ENCODE results near the gene TPGS2. TPM values are rescaled to one million over a fixed set of nuclear protein-coding genes. Genes with fewer than 3 reads are reported as not detected.

Gene TPGS2
- total and polyA plus RNA-seq, 2 of the 8 experiments (the other 6 are each of a cell fraction or from before 2014, with no cell fraction given), result 151 to 273 TPM

DNA sequence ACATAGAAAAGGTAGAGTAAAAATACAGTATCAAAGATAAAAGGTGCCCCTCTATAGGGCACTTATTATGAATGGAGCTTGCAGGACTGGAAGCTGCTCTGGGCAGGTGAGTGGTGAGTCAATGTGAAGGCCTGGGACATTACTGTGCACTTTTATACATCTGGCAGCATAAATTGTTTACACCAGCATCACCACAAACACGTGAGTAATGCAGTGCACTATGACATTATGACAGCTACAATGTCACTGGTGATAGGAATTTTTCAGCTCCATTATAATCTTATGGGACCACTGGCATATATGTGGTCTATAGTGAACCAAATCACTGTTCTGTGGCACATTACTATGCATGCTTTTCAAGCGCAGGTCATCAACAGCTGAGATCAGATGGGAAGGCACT, 48.1 kb downstream of the TPGS2 start (continued):
- TF ChIP-seq, protein P1, sequence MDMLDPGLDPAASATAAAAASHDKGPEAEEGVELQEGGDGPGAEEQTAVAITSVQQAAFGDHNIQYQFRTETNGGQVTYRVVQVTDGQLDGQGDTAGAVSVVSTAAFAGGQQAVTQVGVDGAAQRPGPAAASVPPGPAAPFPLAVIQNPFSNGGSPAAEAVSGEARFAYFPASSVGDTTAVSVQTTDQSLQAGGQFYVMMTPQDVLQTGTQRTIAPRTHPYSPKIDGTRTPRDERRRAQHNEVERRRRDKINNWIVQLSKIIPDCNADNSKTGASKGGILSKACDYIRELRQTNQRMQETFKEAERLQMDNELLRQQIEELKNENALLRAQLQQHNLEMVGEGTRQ (IDR thresholded peaks at IDR 0.05; ENCODE audit: low read length), result no peak
- TF ChIP-seq KDM1A (IDR thresholded peaks at IDR 0.05; ENCODE audit: borderline replicate concordance, low read length), result no peak
- no peak for TF ChIP-seq POLR2A (IDR thresholded peaks at IDR 0.05; ENCODE audit: control extremely low read depth in 1 of 2, low read depth in 2 of 2, low read length in 2 of 2)

Measured in H1 (cell line).